ENCODE data around the gene BRINP2. TPM values are rescaled to one million over a fixed set of nuclear protein-coding genes. Genes with fewer than 3 reads are reported as not detected.

BRINP2 gene
- total and polyA plus RNA-seq, 2 of the 8 experiments (the other 6 are each of a cell fraction or from before 2014, with no cell fraction given) = 0.39 to 0.42 TPM

DNA sequence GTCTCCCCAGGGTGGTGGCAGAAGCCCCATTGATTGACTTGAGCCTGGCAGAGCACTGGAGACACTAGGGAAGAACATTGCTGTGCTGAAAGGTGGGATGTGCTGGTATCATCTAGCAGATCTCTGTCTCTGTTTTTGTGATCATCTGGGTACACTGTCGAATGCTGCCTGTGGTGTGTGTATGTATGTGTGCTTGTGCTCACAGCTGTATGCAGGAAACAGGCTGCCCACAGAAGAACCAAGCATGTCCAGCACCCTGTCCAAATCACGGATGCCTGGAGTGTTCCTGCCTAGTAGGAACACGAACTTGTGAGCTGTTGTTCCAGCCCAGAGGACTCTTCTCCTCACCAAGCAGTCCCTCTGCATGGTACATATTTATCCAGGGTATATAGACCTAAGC lies 1.5 kb downstream of the BRINP2 start:
- H2BK120ac ChIP-seq (replicated peaks; ENCODE audit: low read depth, low read length) = no peak overlapping the region
- no peak overlapping the region for H2AK5ac ChIP-seq (ENCODE audit: low read depth, low read length)
- peak overlapping the region in 1 of 2 experiments; percentile 77; a peak in 1 of 4 replicates for H3K4me2 ChIP-seq (ENCODE audit: insufficient read depth in 1 of 2, low read depth in 2 of 2, low read length in 2 of 2)
- 70% methylated on average over 3 of the region's 3 CpGs; no CpG with 5 or more reads in 1 of the 2 experiments for WGBS, 2 experiments (ENCODE audit: extremely low coverage in 1 of 2, insufficient coverage in 1 of 2, insufficient read length in 1 of 2, insufficient replicate concordance in 2 of 2, low coverage in 1 of 2, low lambda C conversion rate in 2 of 2, missing lambda C conversion rate in 1 of 2)
- TF ChIP-seq ZNF274 (IDR thresholded peaks at IDR 0.05; ENCODE audit: borderline replicate concordance, extremely low read depth, low read length) = no peak
- TF ChIP-seq RFX5 (IDR thresholded peaks at IDR 0.05; ENCODE audit: borderline replicate concordance, low read depth, low read length) = no peak
- no peak for TF ChIP-seq CHD2 (IDR thresholded peaks at IDR 0.05; ENCODE audit: low read length)
- H2BK15ac ChIP-seq (ENCODE audit: low read length) = no peak overlapping the region
- no peak overlapping the region for H2BK20ac ChIP-seq (ENCODE audit: low read length)
- no peak overlapping the region for H3K4me3 ChIP-seq (ENCODE audit: extremely low read depth in 1 of 4, insufficient read depth in 2 of 4, low read depth in 3 of 4, low read length in 4 of 4)
- ChIA-PET CTCF (ENCODE audit: partially characterized antibody) (interaction anchor here (0.7 to 3.6 kb wide), 10 partner anchors 8 to 295 kb away, joined by 3 to 32 read pairs (median 3); partner anchors contain the start of gene ASTN1), POLR2A (ENCODE audit: partially characterized antibody) (interaction anchor here (1.7 kb wide), 1 partner anchor 9 kb away, joined by 6 read pairs; no protein-coding TSS in a partner anchor)
- peaks cover 0 to 5% of the 10 kb centered on the region in 2 experiments for H4K20me1 ChIP-seq (replicated peaks in 1 of 2; ENCODE audit: control insufficient read depth in 1 of 2, insufficient read depth in 2 of 2, low read length in 2 of 2)
- H3K56ac ChIP-seq (replicated peaks; ENCODE audit: insufficient read length, low read depth, low read length) = no peak overlapping the region
- H3K18ac ChIP-seq (ENCODE audit: extremely low read depth, low read length) = no peak overlapping the region
- H4K8ac ChIP-seq (ENCODE audit: extremely low read depth, insufficient read depth, low read length) = no peak overlapping the region
- no peak overlapping the region for H2BK12ac ChIP-seq (ENCODE audit: low read depth, low read length)
- H3K27ac ChIP-seq (ENCODE audit: low read depth, low read length) = no peak overlapping the region
- DNase-seq (ENCODE audit: low read depth in 1 of 2, low spot score in 2 of 2) = no peak
- no peaks in the 10 kb centered on the region for H3K79me1 ChIP-seq (ENCODE audit: low read depth, low read length)
- H2AFZ ChIP-seq (ENCODE audit: low read length) = no peak overlapping the region
- no peak overlapping the region for H3K23ac ChIP-seq (ENCODE audit: insufficient read length)
- H3K9me3 ChIP-seq (ENCODE audit: insufficient read depth in 2 of 2, low read depth in 1 of 2, low read length in 1 of 2) = no peaks in the 10 kb centered on the region
- H3K9ac ChIP-seq (replicated peaks in 1 of 4; ENCODE audit: extremely low read depth in 1 of 4, low read depth in 3 of 4, low read length in 3 of 4) = no peak overlapping the region
- H3K36me3 ChIP-seq (ENCODE audit: control insufficient read depth in 2 of 4, insufficient read depth in 4 of 4, low read length in 3 of 4) = no peaks in the 10 kb centered on the region
- no peak for FAIRE-seq
- H3K4me1 ChIP-seq (replicated peaks in 1 of 4; ENCODE audit: control insufficient read depth in 3 of 4, insufficient read depth in 4 of 4, low read length in 3 of 4) = peaks cover 0 to 4% (median 2%) of the 10 kb centered on the region in 4 experiments; a peak in 5 of 7 replicates
- no peak overlapping the region for H4K5ac ChIP-seq (ENCODE audit: insufficient read length, low read depth, low read length)
- peaks cover 22 to 52% (median 45%) of the 10 kb centered on the region in 4 experiments for H3K27me3 ChIP-seq (replicated peaks in 1 of 4; ENCODE audit: control insufficient read depth in 3 of 4, extremely low read depth in 1 of 4, insufficient read depth in 3 of 4, low read length in 3 of 4)
- H3K4ac ChIP-seq (replicated peaks; ENCODE audit: insufficient read length, low read depth, low read length) = no peak overlapping the region
- no peak overlapping the region for H3K14ac ChIP-seq (ENCODE audit: insufficient read length)
- no peaks in the 10 kb centered on the region for H3K79me2 ChIP-seq (ENCODE audit: control insufficient read depth in 1 of 2, insufficient read depth in 2 of 2, low read length in 2 of 2)
- peaks cover 6% of the 10 kb centered on the region for H3K23me2 ChIP-seq (ENCODE audit: low read depth, low read length)
- no peak overlapping the region for H4K91ac ChIP-seq (replicated peaks; ENCODE audit: insufficient read length, low read length)
- H2BK5ac ChIP-seq (ENCODE audit: low read depth, low read length) = no peak overlapping the region

All from H1 (cell line).